ENCODE measurements around the gene CABLES1.
A peak's percentile ranks its signal among the peaks of the same experiment; 100 is the strongest.

Gene CABLES1

GRCh38 chr18:23102493-23103261 is 32.6 kb upstream of the CABLES1 start:
- no peak overlapping the region for H3K4me3 ChIP-seq (ENCODE audit: low read depth, low read length)
- DNase-seq (ENCODE audit: low read depth): no peak
- in situ Hi-C loops (cut with HindIII; ENCODE audit: low sequenced_read_pairs): no loop called here
- no peak for TF ChIP-seq CTCF (IDR thresholded peaks at IDR 0.05; ENCODE audit: low read depth, low read length, missing control alignments)

GRCh38 chr18:23103449-23103848 is 31.8 kb upstream of the CABLES1 start:
- no peak overlapping the region for H3K4me3 ChIP-seq (ENCODE audit: low read depth, low read length)
- TF ChIP-seq CTCF (IDR thresholded peaks at IDR 0.05; ENCODE audit: low read depth, low read length, missing control alignments): no peak
- in situ Hi-C loops (cut with HindIII; ENCODE audit: low sequenced_read_pairs): no loop called here
- DNase-seq (ENCODE audit: low read depth): no peak

GRCh38 chr18:23105030-23105429 is 30.3 kb upstream of the CABLES1 start:
- in situ Hi-C loops (cut with HindIII; ENCODE audit: low sequenced_read_pairs): no loop called here
- no peak overlapping the region for H3K4me3 ChIP-seq (ENCODE audit: low read depth, low read length)
- no peak for TF ChIP-seq CTCF (IDR thresholded peaks at IDR 0.05; ENCODE audit: low read depth, low read length, missing control alignments)
- no peak for DNase-seq (ENCODE audit: low read depth)

- no peak for TF ChIP-seq CTCF (IDR thresholded peaks at IDR 0.05; ENCODE audit: low read depth, low read length, missing control alignments)
- H3K4me3 ChIP-seq (ENCODE audit: low read depth, low read length): no peak overlapping the region
- no peak for DNase-seq (ENCODE audit: low read depth)
- in situ Hi-C loops (cut with HindIII; ENCODE audit: low sequenced_read_pairs): no loop called here
Measured at GRCh38 chr18:23105581-23106219, 29.6 kb upstream of the CABLES1 start.

GRCh38 chr18:23106575-23106974 is 28.7 kb upstream of the CABLES1 start:
- in situ Hi-C loops (cut with HindIII; ENCODE audit: low sequenced_read_pairs): no loop called here
- TF ChIP-seq CTCF (IDR thresholded peaks at IDR 0.05; ENCODE audit: low read depth, low read length, missing control alignments): no peak
- H3K4me3 ChIP-seq (ENCODE audit: low read depth, low read length): no peak overlapping the region
- DNase-seq (ENCODE audit: low read depth): peak; percentile 83

GRCh38 chr18:23107718-23108117 is 27.6 kb upstream of the CABLES1 start:
- in situ Hi-C loops (cut with HindIII; ENCODE audit: low sequenced_read_pairs): no loop called here
- DNase-seq (ENCODE audit: low read depth): no peak
- H3K4me3 ChIP-seq (ENCODE audit: low read depth, low read length): no peak overlapping the region
- no peak for TF ChIP-seq CTCF (IDR thresholded peaks at IDR 0.05; ENCODE audit: low read depth, low read length, missing control alignments)

Data from astrocyte of the cerebellum (primary cell).